RWPE1 (cell line): ENCODE results near the gene CEMIP2.

Experiments
- CTCF ChIA-PET: fragments of 350-600 bp; sonication (Branson Sonifier 250); formaldehyde crosslinking; extraction: SDS; loops from one replicate; lab custom pipeline; 2021; lab: Yijun Ruan, JAX
- POLR2A ChIA-PET: fragments of 400-600 bp; formaldehyde crosslinking; extraction: SDS; loops from one replicate; lab custom pipeline; 2020; ENCODE audit warnings: antibody characterized with exemption; ENCODE audit not compliant: low non-redundant PET; lab: Yijun Ruan, JAX
- DNase-seq: peaks from one replicate; pipeline ENCODE4 v3.0.0; 2012; ENCODE audit warnings: low spot score
- H3K27ac ChIP-seq: fragments of 450-650 bp; 2 replicates; pipeline ENCODE4 v1.5.1; 2017
- TF ChIP-seq, protein P1 (sequence below): fragments of 450-650 bp; conservative IDR thresholded peaks from 2 replicates; pipeline ENCODE4 v1.5.1; 2017; ENCODE audit warnings: low read depth, mild to moderate bottlenecking

Gene CEMIP2

DNA sequence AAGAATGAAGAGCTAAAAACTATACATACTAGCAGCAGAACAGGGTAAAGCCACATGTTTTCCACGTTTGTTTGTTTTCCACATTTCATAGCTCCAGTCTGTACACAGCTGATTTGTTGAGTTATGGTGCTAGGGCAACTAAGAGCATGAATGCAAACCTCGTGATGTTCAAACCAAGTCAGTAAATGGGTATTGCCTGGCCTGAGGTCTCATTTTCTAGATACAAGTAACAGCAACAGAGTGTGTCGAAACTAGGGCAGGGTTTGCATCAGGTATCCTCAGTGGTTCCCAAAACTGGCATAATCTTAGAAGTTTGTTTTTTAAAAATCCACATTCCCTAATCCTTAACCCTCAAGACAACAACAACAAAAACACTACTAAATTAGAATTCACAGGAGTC lies 89.3 kb downstream of the CEMIP2 start:
- ChIA-PET CTCF (interaction anchor here (0.6 kb wide), 1 partner anchor 1344 kb away, joined by 3 read pairs; no protein-coding TSS in a partner anchor), POLR2A (interaction anchor here (0.7 kb wide), 1 partner anchor 166 kb away, joined by 3 read pairs; no protein-coding TSS in a partner anchor)
- DNase-seq: no peak
- TF ChIP-seq, protein P1, sequence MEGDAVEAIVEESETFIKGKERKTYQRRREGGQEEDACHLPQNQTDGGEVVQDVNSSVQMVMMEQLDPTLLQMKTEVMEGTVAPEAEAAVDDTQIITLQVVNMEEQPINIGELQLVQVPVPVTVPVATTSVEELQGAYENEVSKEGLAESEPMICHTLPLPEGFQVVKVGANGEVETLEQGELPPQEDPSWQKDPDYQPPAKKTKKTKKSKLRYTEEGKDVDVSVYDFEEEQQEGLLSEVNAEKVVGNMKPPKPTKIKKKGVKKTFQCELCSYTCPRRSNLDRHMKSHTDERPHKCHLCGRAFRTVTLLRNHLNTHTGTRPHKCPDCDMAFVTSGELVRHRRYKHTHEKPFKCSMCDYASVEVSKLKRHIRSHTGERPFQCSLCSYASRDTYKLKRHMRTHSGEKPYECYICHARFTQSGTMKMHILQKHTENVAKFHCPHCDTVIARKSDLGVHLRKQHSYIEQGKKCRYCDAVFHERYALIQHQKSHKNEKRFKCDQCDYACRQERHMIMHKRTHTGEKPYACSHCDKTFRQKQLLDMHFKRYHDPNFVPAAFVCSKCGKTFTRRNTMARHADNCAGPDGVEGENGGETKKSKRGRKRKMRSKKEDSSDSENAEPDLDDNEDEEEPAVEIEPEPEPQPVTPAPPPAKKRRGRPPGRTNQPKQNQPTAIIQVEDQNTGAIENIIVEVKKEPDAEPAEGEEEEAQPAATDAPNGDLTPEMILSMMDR: no peak
- H3K27ac ChIP-seq: no peak overlapping the region

DNA sequence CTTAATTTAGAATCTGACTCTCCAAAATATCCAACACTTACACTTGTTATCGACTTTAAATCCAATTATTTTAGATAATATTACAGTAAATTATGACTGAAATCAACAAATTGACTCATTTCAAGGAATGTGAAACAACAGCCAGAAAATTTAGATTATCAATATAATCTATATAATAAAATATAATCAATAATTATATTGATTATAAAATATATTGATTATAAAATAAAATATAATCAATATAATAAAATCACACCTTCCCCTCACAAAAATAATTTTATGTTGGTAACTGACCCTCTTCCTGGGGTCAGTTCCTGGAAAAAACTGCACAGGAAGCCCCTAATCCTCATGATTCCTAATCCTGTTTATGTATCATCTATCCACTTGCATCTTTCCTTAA lies 91.1 kb downstream of the CEMIP2 start:
- DNase-seq: no peak
- TF ChIP-seq, protein P1: no peak
- no peak overlapping the region for H3K27ac ChIP-seq
- POLR2A ChIA-PET: no interaction called here
- CTCF ChIA-PET: no interaction called here

DNA sequence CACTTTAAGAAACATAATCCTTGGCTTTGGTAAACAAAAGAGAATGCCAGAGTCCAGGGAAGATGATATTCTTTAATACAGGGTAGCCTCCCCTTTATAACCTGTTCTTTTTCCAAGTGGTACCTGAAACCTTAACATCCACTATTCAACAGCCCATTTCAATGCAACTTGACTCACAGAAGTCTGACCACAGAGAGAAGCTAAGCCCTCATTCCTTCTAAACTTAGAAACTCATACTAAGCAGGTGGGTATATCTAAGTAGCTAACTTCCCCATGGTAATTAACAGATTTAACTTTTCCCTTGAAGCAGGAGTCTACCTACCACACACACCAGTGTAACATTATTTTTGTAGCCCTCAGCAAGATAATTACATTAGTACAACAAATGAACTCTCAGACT lies 91.9 kb downstream of the CEMIP2 start:
- H3K27ac ChIP-seq: no peak overlapping the region
- ChIA-PET POLR2A (no interaction called here), CTCF (no interaction called here)
- DNase-seq: no peak
- TF ChIP-seq, protein P1: no peak

DNA sequence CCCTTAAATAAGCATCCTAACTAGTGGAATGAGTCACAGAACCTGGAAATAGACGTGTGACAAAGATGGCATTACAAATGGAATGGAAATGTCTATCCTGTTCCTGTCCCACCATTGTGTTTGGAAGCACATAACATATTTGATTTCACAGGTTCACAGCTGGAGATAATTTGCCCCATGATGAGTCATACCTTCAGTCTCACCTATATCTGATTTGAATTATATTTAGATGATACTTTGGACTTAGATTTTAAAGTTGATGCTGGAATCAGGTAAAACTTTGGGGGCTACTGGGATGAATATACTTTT lies 92.5 kb downstream of the CEMIP2 start:
- CTCF ChIA-PET: no interaction called here

DNA sequence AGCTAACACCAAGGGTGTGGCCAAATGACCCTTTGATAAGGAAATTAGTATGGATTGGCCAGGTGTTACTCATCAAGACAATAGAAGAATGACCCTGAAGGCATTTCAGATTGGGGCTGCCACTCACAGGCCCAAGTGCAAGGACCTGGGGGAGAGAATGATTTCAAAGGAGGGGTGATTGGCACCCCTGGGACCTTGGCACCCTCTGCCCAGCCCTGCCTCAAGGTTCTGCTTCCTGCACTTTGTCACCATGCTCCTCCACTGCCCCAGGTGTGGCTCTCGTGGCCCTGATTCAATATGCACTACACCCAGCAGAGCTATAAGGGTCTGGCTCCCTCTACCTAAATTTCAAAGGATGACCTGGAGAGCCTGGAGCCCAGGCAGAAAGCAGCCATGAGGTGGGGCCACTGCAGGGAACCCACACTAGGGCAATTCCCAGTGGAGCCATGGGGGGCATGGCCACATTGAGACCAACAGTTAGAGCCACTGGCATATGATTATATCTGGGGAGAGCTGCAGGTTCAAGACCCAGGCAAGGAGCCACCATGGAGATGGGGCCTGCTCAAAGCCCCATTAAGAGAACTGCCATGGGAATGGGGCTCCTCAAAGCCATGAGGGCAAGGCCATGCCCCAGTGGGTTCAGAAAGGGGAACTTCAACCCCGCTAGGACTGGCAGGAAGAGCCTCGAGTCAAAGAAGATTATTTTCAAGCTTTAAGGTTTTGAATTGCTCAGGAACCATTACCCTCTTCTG lies 93.0 kb downstream of the CEMIP2 start:
- POLR2A ChIA-PET: no interaction called here
- CTCF ChIA-PET: interaction anchor here (0.6 kb wide), 1 partner anchor 41 kb away, joined by 4 read pairs; no protein-coding TSS in a partner anchor
- DNase-seq: no peak
- no peak overlapping the region for H3K27ac ChIP-seq
- TF ChIP-seq, protein P1: no peak

More for the DNA sequence above, 92.5 kb downstream of the CEMIP2 start:
- no peak for DNase-seq
- H3K27ac ChIP-seq: no peak overlapping the region
- POLR2A ChIA-PET: no interaction called here
- TF ChIP-seq, protein P1: no peak

DNA sequence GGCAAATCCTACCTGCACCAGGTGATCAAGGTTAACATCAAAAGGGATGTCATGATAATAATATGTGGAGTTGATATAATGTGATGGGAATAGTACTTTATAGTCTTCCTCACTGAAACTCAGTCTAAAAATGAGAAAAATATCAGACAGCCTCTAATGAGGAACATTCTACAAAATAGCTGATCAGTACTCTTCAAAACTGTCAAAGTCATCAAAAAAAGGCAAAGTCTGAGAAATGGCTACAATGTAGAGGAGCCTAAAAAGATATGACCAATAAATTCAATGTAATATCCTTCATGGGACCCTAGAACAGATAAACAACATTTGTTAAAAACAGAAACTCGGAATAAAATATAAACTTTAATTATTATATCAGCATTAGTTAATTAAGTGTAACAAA lies 95.7 kb downstream of the CEMIP2 start:
- CTCF ChIA-PET: interaction anchor here (0.6 kb wide), 1 partner anchor 30 kb away, joined by 3 read pairs; no protein-coding TSS in a partner anchor
- no peak for DNase-seq
- no peak overlapping the region for H3K27ac ChIP-seq
- TF ChIP-seq, protein P1: no peak
- POLR2A ChIA-PET: no interaction called here
